GM23338 (cell line): ENCODE results near the gene ALDH3A2.

Experiments used
- CREB1 ChIP-seq: fragments of 250-450 bp; sonication (Bioruptor Pico); IDR thresholded peaks from 2 replicates; pipeline ENCODE4 v1.5.0; 2020; ENCODE audit warnings: low read depth, mild to moderate bottlenecking, moderate library complexity
- EZH2 ChIP-seq: fragments of 200-600 bp; sonication (generic); IDR thresholded peaks from one replicate; pipeline ENCODE4 v1.8.0; 2017; ENCODE audit warnings: antibody characterized with exemption, mild to moderate bottlenecking, low read depth; ENCODE audit not compliant: unreplicated experiment
- TF ChIP-seq, protein P1 (sequence below), 2 experiments: fragments of 200-600 bp in 1 of 2; sonication (generic) in 1 of 2; conservative IDR thresholded peaks; 2 replicates each; pipeline versions ENCODE4 v1.5.1 to v1.6.1; 2016 to 2017; ENCODE audit warnings: antibody characterized with exemption in 2 of 2, low read depth in 2 of 2, mild to moderate bottlenecking in 2 of 2, moderate library complexity in 1 of 2

DNA sequence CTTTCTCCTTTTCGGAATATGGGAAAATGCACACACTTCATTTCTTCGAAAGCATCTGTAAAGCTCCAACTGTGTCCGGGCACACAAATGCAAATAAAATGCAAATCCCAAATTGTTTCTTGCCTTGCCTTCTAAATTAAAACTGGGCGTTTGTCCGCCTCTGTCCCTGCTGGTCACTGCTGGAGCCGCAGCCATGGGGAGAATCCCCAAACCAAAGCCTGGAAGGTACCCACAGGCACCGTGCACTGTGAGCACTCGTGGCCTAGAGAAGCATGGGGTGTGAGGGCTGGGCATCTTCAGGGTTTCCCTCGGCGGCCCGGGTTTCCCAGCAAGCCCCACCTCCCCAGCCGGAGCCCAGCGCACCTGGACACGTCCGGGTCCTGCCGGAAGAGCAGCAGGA lies 64.9 kb downstream of the ALDH3A2 start:
- TF ChIP-seq EZH2 (no peak), CREB1 (CRISPR knock-in tag) (no peak)
- TF ChIP-seq, protein P1, sequence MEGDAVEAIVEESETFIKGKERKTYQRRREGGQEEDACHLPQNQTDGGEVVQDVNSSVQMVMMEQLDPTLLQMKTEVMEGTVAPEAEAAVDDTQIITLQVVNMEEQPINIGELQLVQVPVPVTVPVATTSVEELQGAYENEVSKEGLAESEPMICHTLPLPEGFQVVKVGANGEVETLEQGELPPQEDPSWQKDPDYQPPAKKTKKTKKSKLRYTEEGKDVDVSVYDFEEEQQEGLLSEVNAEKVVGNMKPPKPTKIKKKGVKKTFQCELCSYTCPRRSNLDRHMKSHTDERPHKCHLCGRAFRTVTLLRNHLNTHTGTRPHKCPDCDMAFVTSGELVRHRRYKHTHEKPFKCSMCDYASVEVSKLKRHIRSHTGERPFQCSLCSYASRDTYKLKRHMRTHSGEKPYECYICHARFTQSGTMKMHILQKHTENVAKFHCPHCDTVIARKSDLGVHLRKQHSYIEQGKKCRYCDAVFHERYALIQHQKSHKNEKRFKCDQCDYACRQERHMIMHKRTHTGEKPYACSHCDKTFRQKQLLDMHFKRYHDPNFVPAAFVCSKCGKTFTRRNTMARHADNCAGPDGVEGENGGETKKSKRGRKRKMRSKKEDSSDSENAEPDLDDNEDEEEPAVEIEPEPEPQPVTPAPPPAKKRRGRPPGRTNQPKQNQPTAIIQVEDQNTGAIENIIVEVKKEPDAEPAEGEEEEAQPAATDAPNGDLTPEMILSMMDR (conservative IDR thresholded peaks at IDR 0.05; ENCODE audit: low read depth in 2 of 2), result peak; percentile 23 to 50
